ENCODE results near the gene AVPR1B.

GRCh38 chr1:206075786-206076755 lies 41.1 kb downstream of the AVPR1B start:
- TF ChIP-seq, protein P1, sequence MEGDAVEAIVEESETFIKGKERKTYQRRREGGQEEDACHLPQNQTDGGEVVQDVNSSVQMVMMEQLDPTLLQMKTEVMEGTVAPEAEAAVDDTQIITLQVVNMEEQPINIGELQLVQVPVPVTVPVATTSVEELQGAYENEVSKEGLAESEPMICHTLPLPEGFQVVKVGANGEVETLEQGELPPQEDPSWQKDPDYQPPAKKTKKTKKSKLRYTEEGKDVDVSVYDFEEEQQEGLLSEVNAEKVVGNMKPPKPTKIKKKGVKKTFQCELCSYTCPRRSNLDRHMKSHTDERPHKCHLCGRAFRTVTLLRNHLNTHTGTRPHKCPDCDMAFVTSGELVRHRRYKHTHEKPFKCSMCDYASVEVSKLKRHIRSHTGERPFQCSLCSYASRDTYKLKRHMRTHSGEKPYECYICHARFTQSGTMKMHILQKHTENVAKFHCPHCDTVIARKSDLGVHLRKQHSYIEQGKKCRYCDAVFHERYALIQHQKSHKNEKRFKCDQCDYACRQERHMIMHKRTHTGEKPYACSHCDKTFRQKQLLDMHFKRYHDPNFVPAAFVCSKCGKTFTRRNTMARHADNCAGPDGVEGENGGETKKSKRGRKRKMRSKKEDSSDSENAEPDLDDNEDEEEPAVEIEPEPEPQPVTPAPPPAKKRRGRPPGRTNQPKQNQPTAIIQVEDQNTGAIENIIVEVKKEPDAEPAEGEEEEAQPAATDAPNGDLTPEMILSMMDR (conservative IDR thresholded peaks at IDR 0.05) = no peak
- no peak for TF ChIP-seq ZFX (IDR thresholded peaks at IDR 0.05)

All from C4-2B (cell line).